Gastroesophageal sphincter (tissue), 4 donors: ENCODE measurements around the gene ASB10. TPM values are rescaled to one million over a fixed set of nuclear protein-coding genes. Genes with fewer than 3 reads are reported as not detected.

ENCODE experiments used
- ATAC-seq: fragments of 150-250 bp; one replicate; pipeline ENCODE4 v1.9.1; 2016; ENCODE audit warnings: mild to moderate bottlenecking, moderate library complexity
- H3K27ac ChIP-seq, 4 donors: fragments of 200-600 bp; sonication (generic) in 3 of 4; 1 replicate in 3 of 4; 2 replicates in 1 of 4; pipeline ENCODE4 v1.5.1; 2016 to 2019
- H3K27me3 ChIP-seq: fragments of 200-600 bp; sonication (generic); one replicate; pipeline ENCODE4 v1.5.1; 2019
- H3K36me3 ChIP-seq, 2 donors: fragments of 200-600 bp; sonication (generic); one replicate each; pipeline ENCODE4 v1.5.1; 2019; ENCODE audit warnings: control low read depth in 1 of 2
- H3K4me1 ChIP-seq, 3 donors: fragments of 200-600 bp; sonication (generic); 1 replicate in 2 of 3; 2 replicates in 1 of 3; pipeline ENCODE4 v1.5.1; 2016 to 2019; ENCODE audit warnings: control low read depth in 2 of 3
- H3K4me3 ChIP-seq, 2 donors: fragments of 200-600 bp; sonication (generic); one replicate each; pipeline ENCODE4 v1.5.1; 2019; ENCODE audit warnings: mild to moderate bottlenecking in 1 of 2, moderate library complexity in 1 of 2
- H3K9me3 ChIP-seq, 3 donors: fragments of 200-600 bp; sonication (generic); one replicate each; pipeline ENCODE4 v1.5.1; 2017 to 2019; ENCODE audit warnings: control low read depth in 2 of 3
- CTCF ChIP-seq, 4 experiments: fragments of 200-600 bp in 2 of 4; fragments of 450-650 bp in 2 of 4; sonication (generic) in 1 of 4; IDR thresholded peaks; one replicate each; pipeline ENCODE4 v1.5.1; 2017 to 2019; ENCODE audit warnings: antibody characterized with exemption in 4 of 4, mild to moderate bottlenecking in 2 of 4, moderate library complexity in 2 of 4
- EP300 ChIP-seq: sonication (generic); formaldehyde crosslinking; IDR thresholded peaks from one replicate; pipeline ENCODE4 v1.6.1; 2017; ENCODE audit warnings: antibody characterized with exemption, mild to moderate bottlenecking
- POLR2A ChIP-seq, 2 donors: fragments of 450-650 bp; IDR thresholded peaks; one replicate each; pipeline ENCODE4 v1.6.1; 2017; ENCODE audit warnings: antibody characterized with exemption in 2 of 2, mild to moderate bottlenecking in 2 of 2, moderate library complexity in 1 of 2
- POLR2AphosphoS5 ChIP-seq: sonication (generic); formaldehyde crosslinking; IDR thresholded peaks from one replicate; pipeline ENCODE4 v1.6.1; 2017; ENCODE audit warnings: antibody characterized with exemption
- WGBS, 2 donors: methylation state at CpG; one replicate each; pipeline ENCODE4 v1.1.5; 2018; ENCODE audit warnings: low coverage in 1 of 2; 5-methylcytosine and 5-hydroxymethylcytosine counted together
- total RNA-seq, 4 donors: library from RNA; depleted of rRNA; stranded (reverse); fragments of >200 nt; gene quantifications; one replicate each; pipeline ENCODE4 v1.1.0, GENCODE V29; 2016

ASB10 gene
- total RNA-seq, 4 donors from 2014 or later = not detected

GRCh38 chr7:151125846-151126481, 61.1 kb downstream of the ASB10 start:
- H3K36me3 ChIP-seq = peaks cover 0 to 86% of the 10 kb centered on the region in 2 donors
- peak overlapping the region in 1 of 4 donors; percentile 34 for H3K27ac ChIP-seq
- ATAC-seq = peak; percentile 10
- peaks cover 0 to 28% (median 5%) of the 10 kb centered on the region in 3 donors for H3K4me1 ChIP-seq
- 86% methylated on average over 1 of the region's 58 CpGs; no CpG with 5 or more reads in 1 of the 2 donors for WGBS, 2 donors
- no peaks in the 10 kb centered on the region for H3K27me3 ChIP-seq
- peak overlapping the region; percentile 13 to 51 for H3K4me3 ChIP-seq
- H3K9me3 ChIP-seq = no peaks in the 10 kb centered on the region
- no peak for TF ChIP-seq POLR2A (IDR thresholded peaks at IDR 0.05)
- no peak for TF ChIP-seq POLR2AphosphoS5
- no peak for TF ChIP-seq CTCF (IDR thresholded peaks at IDR 0.05)
- no peak for TF ChIP-seq EP300

Other genes with a start within 250 kb of the ASB10 start
- gene KCNH2, start 208.9 kb downstream of the ASB10 start, total RNA-seq = 10 to 100 TPM; 26.6 to 63.8 (median 36.3) TPM
- gene NOS3, start 196.2 kb downstream of the ASB10 start, total RNA-seq = 10 to 100 TPM in 2 of 4 donors, 1 to 10 TPM in 2; 6.8 to 29.4 (median 13.5) TPM
- under 1 TPM in 2 of 4 donors, not detected in 2; 0.15 to 0.31 TPM for gene ATG9B, start 162.8 kb downstream of the ASB10 start, total RNA-seq
- 10 to 100 TPM; 13.2 to 33.0 (median 18.8) TPM for gene ABCB8, start 158.8 kb downstream of the ASB10 start, total RNA-seq
- 1 to 10 TPM in 3 of 4 donors, not detected in 1; 1.7 to 3.1 (median 2.1) TPM for gene ASIC3, start 138.7 kb downstream of the ASB10 start, total RNA-seq
- 1 to 10 TPM; 3.4 to 8.8 (median 6.4) TPM for gene CDK5, start 129.4 kb downstream of the ASB10 start, total RNA-seq
- 100 to 1,000 TPM in 2 of 4 donors, 10 to 100 TPM in 2; 77.8 to 152 (median 95.7) TPM for gene SLC4A2, start 127.7 kb downstream of the ASB10 start, total RNA-seq
- 10 to 100 TPM; 51.3 to 82.2 (median 60.8) TPM for gene FASTK, start 106.4 kb downstream of the ASB10 start, total RNA-seq
- gene TMUB1, start 103.8 kb downstream of the ASB10 start, total RNA-seq = 10 to 100 TPM; 38.4 to 57.2 (median 44.7) TPM
- gene AGAP3, start 100.8 kb downstream of the ASB10 start, total RNA-seq = 10 to 100 TPM; 36.3 to 68.2 (median 55.7) TPM
- gene GBX1, start 19.6 kb downstream of the ASB10 start, total RNA-seq = not detected
- gene H2BK1, start 23.2 kb upstream of the ASB10 start, total RNA-seq = not detected
- 10 to 100 TPM; 30.5 to 43.1 (median 36.5) TPM for gene ABCF2, start 40.0 kb upstream of the ASB10 start, total RNA-seq
- 10 to 100 TPM; 18.0 to 38.1 (median 25.7) TPM for gene CHPF2, start 45.2 kb upstream of the ASB10 start, total RNA-seq
- gene SMARCD3, start 61.4 kb upstream of the ASB10 start, total RNA-seq = 10 to 100 TPM; 23.6 to 45.1 (median 39.8) TPM
- 10 to 100 TPM; 50.5 to 60.3 (median 54.8) TPM for gene NUB1, start 154.6 kb upstream of the ASB10 start, total RNA-seq
- gene WDR86, start 222.8 kb upstream of the ASB10 start, total RNA-seq = 1 to 10 TPM; 2.6 to 8.2 (median 5.9) TPM